GM10847 (cell line): Measurements from ENCODE around the gene IQCK.

Experiments
- POLR2A ChIP-seq: IDR thresholded peaks from 2 replicates; pipeline ENCODE4 v1.6.1; 2011; ENCODE audit not compliant: insufficient read length; ENCODE audit errors: extremely low read depth

IQCK gene

GRCh38 chr16:19844945-19845641 lies 127.0 kb downstream of the IQCK start:
- TF ChIP-seq POLR2A = no peak

- no peak for TF ChIP-seq POLR2A
These were observed 128.4 kb downstream of the IQCK start for GRCh38 chr16:19846436-19846835.

GRCh38 chr16:19848756-19849155 lies 130.7 kb downstream of the IQCK start:
- TF ChIP-seq POLR2A = no peak

- no peak for TF ChIP-seq POLR2A
These were observed 132.2 kb downstream of the IQCK start for GRCh38 chr16:19850131-19850817.

DNA sequence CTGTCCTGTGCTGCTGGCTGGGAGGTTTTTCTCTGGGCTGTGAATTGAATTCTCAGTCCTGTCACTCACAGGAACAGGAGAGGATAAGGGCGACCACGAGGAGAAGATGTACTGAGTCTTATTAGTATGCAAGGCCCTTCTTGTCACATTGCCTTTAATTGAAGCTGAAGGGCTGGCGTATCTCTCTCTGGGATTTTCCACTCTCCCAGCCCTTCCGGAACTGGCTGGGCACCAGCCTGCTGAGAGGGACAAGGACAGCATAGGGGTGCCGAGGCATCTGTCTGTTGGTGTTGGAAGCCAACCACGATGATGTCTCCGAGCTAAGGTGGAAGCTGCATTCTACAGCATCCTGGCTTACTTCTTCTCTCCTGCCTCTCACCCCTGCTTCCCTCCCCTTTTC lies 133.4 kb downstream of the IQCK start:
- TF ChIP-seq POLR2A = no peak

DNA sequence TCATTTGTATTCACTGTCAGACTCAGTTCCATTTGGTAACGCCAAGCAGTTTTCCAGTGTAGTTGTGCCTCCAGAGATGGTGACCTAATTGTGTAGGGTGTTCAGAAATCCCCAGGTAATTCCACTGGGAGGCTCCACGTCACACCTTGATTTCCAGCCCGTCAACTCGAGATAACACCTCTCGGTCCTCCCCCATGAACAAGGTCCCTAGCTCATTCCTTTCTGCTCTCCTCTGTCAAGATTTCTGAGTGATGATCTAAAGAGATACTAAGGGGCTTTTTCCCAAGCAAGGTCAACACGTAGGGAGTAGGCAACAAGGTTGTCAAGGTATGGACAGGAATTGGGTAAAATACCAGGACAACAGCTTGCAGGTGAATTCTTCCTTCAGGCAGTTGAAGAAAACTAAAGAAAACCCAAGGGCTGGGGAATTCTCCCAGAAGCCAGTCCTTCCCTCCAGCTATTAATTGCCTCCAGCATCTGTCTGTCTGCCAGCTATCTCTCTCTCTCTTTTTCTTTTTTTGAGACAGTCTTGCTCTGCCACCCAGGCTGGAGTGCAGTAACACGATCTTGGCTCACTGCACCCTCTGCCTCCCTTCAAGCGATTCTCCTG lies 135.2 kb downstream of the IQCK start:
- TF ChIP-seq POLR2A = no peak

GRCh38 chr16:19853742-19854542 lies 135.9 kb downstream of the IQCK start:
- no peak for TF ChIP-seq POLR2A

DNA sequence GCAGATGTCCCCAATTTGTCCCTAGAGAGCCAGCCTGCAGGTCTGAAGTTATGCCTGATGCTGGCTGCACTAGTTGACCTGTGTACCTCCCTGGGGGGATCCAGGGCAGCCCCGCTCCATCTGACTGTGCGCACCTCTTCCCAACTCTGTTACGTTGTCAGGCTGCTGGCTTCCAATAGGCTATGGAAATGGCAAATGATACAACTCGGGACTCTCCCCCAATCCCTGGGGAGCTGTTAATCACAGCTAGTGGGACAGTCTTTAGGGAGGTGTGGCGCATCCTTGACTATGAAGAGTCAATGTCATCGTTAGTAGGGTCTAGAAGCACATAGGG lies 136.4 kb downstream of the IQCK start:
- TF ChIP-seq POLR2A = no peak

DNA sequence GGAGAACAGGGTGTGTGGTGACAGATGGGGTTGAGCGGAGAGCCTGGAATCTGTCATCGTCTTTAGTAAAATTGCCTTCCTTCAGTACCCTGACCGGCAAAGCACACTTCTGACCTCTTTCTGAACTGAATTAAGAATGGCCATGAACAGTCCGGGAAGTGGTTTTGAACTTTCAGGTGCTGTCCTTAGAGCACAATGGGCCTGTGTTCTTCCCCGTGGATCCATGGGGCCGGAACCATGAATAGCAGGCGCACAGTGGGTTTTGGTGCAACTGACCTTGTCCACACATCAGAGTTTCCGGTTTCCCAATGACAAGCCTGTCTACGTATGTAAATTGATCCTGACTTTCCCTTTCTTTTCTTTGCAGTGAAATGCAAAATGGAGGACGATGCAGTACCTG lies 138.0 kb downstream of the IQCK start:
- TF ChIP-seq POLR2A = no peak

GRCh38 chr16:19857593-19858339 lies 139.7 kb downstream of the IQCK start:
- TF ChIP-seq POLR2A = no peak

- TF ChIP-seq POLR2A = no peak
These were observed 140.4 kb downstream of the IQCK start for GRCh38 chr16:19858340-19859018.

DNA sequence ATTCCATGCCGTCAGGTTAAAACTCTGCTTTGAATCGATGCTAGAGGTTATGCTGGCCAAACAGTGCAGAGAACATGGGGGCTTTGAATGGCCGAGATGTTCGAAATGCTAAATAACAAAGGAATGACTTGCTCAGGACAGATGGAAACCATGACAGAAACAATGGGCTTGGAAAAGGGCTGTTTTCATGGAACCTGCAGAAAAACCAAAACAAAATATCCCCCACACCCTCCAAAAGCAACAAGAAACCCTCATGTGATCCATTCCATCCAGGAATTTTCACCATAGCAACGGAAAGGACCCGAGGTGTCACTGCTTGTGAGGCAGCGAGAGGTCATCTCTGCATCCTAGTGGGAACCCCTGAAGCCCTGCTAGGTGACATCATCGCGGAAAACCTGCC lies 141.1 kb downstream of the IQCK start:
- no peak for TF ChIP-seq POLR2A

- no peak for TF ChIP-seq POLR2A
These were observed 141.5 kb downstream of the IQCK start for GRCh38 chr16:19859603-19860002.

GRCh38 chr16:19860166-19861041 lies 142.3 kb downstream of the IQCK start:
- TF ChIP-seq POLR2A = no peak

GRCh38 chr16:19861133-19861532 lies 143.1 kb downstream of the IQCK start:
- TF ChIP-seq POLR2A = no peak
